A549 (cell line): ENCODE results near the gene RABGAP1L. TPM values are rescaled to one million over a fixed set of nuclear protein-coding genes. Genes with fewer than 3 reads are reported as not detected.

Experiments
- ATAC-seq, 2 experiments: fragments of 200-7000 bp in 1 of 2; fragments of >200 bp in 1 of 2; cut with Nextera tagmentation in 1 of 2; cut with Tn5 transposase in 1 of 2; 3 replicates each; pipeline versions ENCODE4 v1.8.0 to v1.9.1; 2018 to 2020; ENCODE audit warnings: mild to moderate bottlenecking in 1 of 2, moderate library complexity in 1 of 2
- CTCF ChIA-PET: fragments of 300-600 bp; sonication (Branson Sonifier 250); formaldehyde crosslinking; extraction: SDS; loops from one replicate; lab custom pipeline; 2021; ENCODE audit warnings: antibody characterized with exemption, inconsistent platforms; lab: Yijun Ruan, JAX
- POLR2A ChIA-PET: fragments of 350-600 bp; formaldehyde crosslinking; extraction: SDS; loops from one replicate; lab custom pipeline; 2021; ENCODE audit warnings: antibody characterized with exemption, inconsistent platforms; lab: Yijun Ruan, JAX
- DNase-seq, 2 experiments: peaks; one replicate each; pipeline versions ENCODE4 v3.0.0 to v3.0.0-alpha.2; 2011 to 2016; ENCODE audit warnings: low read depth in 1 of 2, low spot score in 1 of 2
- FAIRE-seq: peaks from 2 replicates; lab custom pipeline; 2011; peaks lifted over from hg19 to GRCh38; lab: Jason Lieb, UNC
- H3K27ac ChIP-seq, 2 experiments: fragments of >200 bp; sonication (Bioruptor Twin); formaldehyde crosslinking; 3 replicates each; pipeline ENCODE4 v1.5.1; 2016 to 2017
- H3K4me1 ChIP-seq: fragments of >200 bp; sonication (Bioruptor Twin); formaldehyde crosslinking; 3 replicates; pipeline ENCODE4 v1.6.1; 2016
- H3K4me2 ChIP-seq: fragments of >200 bp; sonication (Bioruptor Twin); formaldehyde crosslinking; 3 replicates; pipeline ENCODE4 v1.6.1; 2016
- H3K4me3 ChIP-seq: fragments of >200 bp; sonication (Bioruptor Twin); formaldehyde crosslinking; 3 replicates; pipeline ENCODE4 v1.5.1; 2016
- H3K9me3 ChIP-seq: fragments of >200 bp; sonication (Bioruptor Twin); formaldehyde crosslinking; 3 replicates; pipeline ENCODE4 v1.6.1; 2016
- ATOH8 ChIP-seq: fragments of 250-450 bp; sonication (Bioruptor Pico); IDR thresholded peaks from 2 replicates; pipeline ENCODE4 v1.5.0; 2020; ENCODE audit warnings: low read depth, mild to moderate bottlenecking, moderate library complexity
- BHLHE40 ChIP-seq: IDR thresholded peaks from 2 replicates; pipeline ENCODE4 v1.6.1; 2012; ENCODE audit warnings: low read depth, low read length, inconsistent platforms
- CBX2 ChIP-seq: fragments of 200-600 bp; sonication (generic); IDR thresholded peaks from 2 replicates; pipeline ENCODE4 v1.6.1; 2016; ENCODE audit warnings: low read depth, mild to moderate bottlenecking, borderline replicate concordance
- CHD4 ChIP-seq: fragments of 200-600 bp; sonication (generic); IDR thresholded peaks from 2 replicates; pipeline ENCODE4 v1.6.1; 2016; ENCODE audit warnings: antibody characterized with exemption, mild to moderate bottlenecking, borderline replicate concordance
- CTCF ChIP-seq: fragments of >200 bp; sonication (Bioruptor Twin); formaldehyde crosslinking; IDR thresholded peaks from 3 replicates; pipeline ENCODE4 v1.5.1; 2016
- EHF ChIP-seq: fragments of 250-450 bp; sonication (Bioruptor Pico); IDR thresholded peaks from 2 replicates; pipeline ENCODE4 v1.5.0; 2020; ENCODE audit warnings: mild to moderate bottlenecking
- ELK1 ChIP-seq: fragments of 150-350 bp; IDR thresholded peaks from 2 replicates; pipeline ENCODE4 v1.6.1; 2014; ENCODE audit warnings: low read depth, mild to moderate bottlenecking, low read length
- EP300 ChIP-seq, 2 experiments: fragments of >200 bp; sonication (Bioruptor Twin); formaldehyde crosslinking; IDR thresholded peaks; 2 replicates in 1 of 2; 3 replicates in 1 of 2; pipeline ENCODE4 v1.6.1; 2016 to 2017
- FOXS1 ChIP-seq: fragments of 250-450 bp; sonication (Bioruptor Pico); IDR thresholded peaks from 2 replicates; pipeline ENCODE4 v1.5.0; 2020; ENCODE audit warnings: mild to moderate bottlenecking, moderate library complexity
- HDAC2 ChIP-seq: fragments of 200-600 bp; sonication (generic); IDR thresholded peaks from 2 replicates; pipeline ENCODE4 v1.6.1; 2016
- HOXA7 ChIP-seq: fragments of 250-450 bp; sonication (Bioruptor Pico); IDR thresholded peaks from 2 replicates; pipeline ENCODE4 v1.5.0; 2020; ENCODE audit warnings: mild to moderate bottlenecking, moderate library complexity
- HOXB13 ChIP-seq: fragments of 250-450 bp; sonication (Bioruptor Pico); IDR thresholded peaks from 2 replicates; pipeline ENCODE4 v1.5.0; 2020; ENCODE audit warnings: low read depth, mild to moderate bottlenecking, moderate library complexity
- JUN ChIP-seq, 2 experiments: fragments of >200 bp; sonication (Bioruptor Twin); formaldehyde crosslinking; IDR thresholded peaks; 2 replicates in 1 of 2; 3 replicates in 1 of 2; pipeline ENCODE4 v1.6.1; 2016 to 2017
- KDM1A ChIP-seq: fragments of 200-600 bp; sonication (generic); IDR thresholded peaks from 2 replicates; pipeline ENCODE4 v1.6.1; 2016; ENCODE audit warnings: low read depth, mild to moderate bottlenecking
- MAFK ChIP-seq: fragments of 450-650 bp; IDR thresholded peaks from 2 replicates; pipeline ENCODE4 v1.6.1; 2014; ENCODE audit not compliant: partially characterized antibody
- MYC ChIP-seq: IDR thresholded peaks from 2 replicates; pipeline ENCODE4 v1.6.1; 2012; ENCODE audit warnings: mild to moderate bottlenecking, inconsistent platforms, low read length, improper control_type of control experiment, borderline replicate concordance
- NPAS2 ChIP-seq: fragments of 250-450 bp; sonication (Bioruptor Pico); IDR thresholded peaks from 2 replicates; pipeline ENCODE4 v1.8.0; 2022; ENCODE audit warnings: mild to moderate bottlenecking, moderate library complexity, borderline replicate concordance
- NR3C1 ChIP-seq: fragments of >200 bp; sonication (Bioruptor Twin); formaldehyde crosslinking; IDR thresholded peaks from 3 replicates; pipeline ENCODE4 v1.6.1; 2017
- POLR2A ChIP-seq: IDR thresholded peaks from 2 replicates; pipeline ENCODE4 v1.6.1; 2012; ENCODE audit warnings: mild to moderate bottlenecking, low read length
- RARB ChIP-seq: fragments of 250-450 bp; sonication (Bioruptor Pico); IDR thresholded peaks from 2 replicates; pipeline ENCODE4 v1.8.0; 2021; ENCODE audit warnings: mild to moderate bottlenecking, moderate library complexity
- RCOR1 ChIP-seq: fragments of 150-350 bp; IDR thresholded peaks from 2 replicates; pipeline ENCODE4 v1.6.1; 2014; ENCODE audit warnings: antibody characterized with exemption, low read length, low read depth
- TFCP2L1 ChIP-seq: fragments of 250-450 bp; sonication (Bioruptor Pico); IDR thresholded peaks from 2 replicates; pipeline ENCODE4 v1.5.0; 2021; ENCODE audit warnings: mild to moderate bottlenecking
- TP53 ChIP-seq: fragments of 250-450 bp; sonication (Bioruptor Pico); IDR thresholded peaks from 2 replicates; pipeline ENCODE4 v1.5.0; 2021; ENCODE audit warnings: mild to moderate bottlenecking, moderate library complexity
- ZC3H11A ChIP-seq: fragments of 450-650 bp; IDR thresholded peaks from 2 replicates; pipeline ENCODE4 v1.6.1; 2014; ENCODE audit warnings: antibody characterized with exemption, mild to moderate bottlenecking
- ZSCAN20 ChIP-seq: fragments of 250-450 bp; sonication (Bioruptor Pico); IDR thresholded peaks from 2 replicates; pipeline ENCODE4 v1.8.0; 2022; ENCODE audit warnings: mild to moderate bottlenecking, moderate library complexity
- WGBS: methylation state at CpG from one replicate; pipeline ENCODE4 v1.1.6; 2017; ENCODE audit errors: missing lambda C conversion rate; 5-methylcytosine and 5-hydroxymethylcytosine counted together
- polyA plus RNA-seq, 4 experiments: library from polyadenylated mRNA; depleted of rRNA in 3 of 4; stranded (reverse); fragments of >200 nt; fragmentation: RNase III in 1 of 4; extraction: RNeasy Plus Mini Kit Qiagen cat#74134 plus additional on column Dnase treatment in 1 of 4; gene quantifications; 2 replicates in 3 of 4; 3 replicates in 1 of 4; pipeline ENCODE4 v1.2.3, GENCODE V29; 2011 to 2017
- TF ChIP-seq, protein P1 (sequence below): fragments of 450-650 bp; IDR thresholded peaks from 2 replicates; pipeline ENCODE4 v1.6.1; 2014; ENCODE audit warnings: antibody characterized with exemption
- TF ChIP-seq, protein P2 (sequence below): fragments of >200 bp; sonication (Bioruptor Twin); formaldehyde crosslinking; IDR thresholded peaks from 2 replicates; pipeline ENCODE4 v1.6.1; 2016

The RABGAP1L gene
- polyA plus RNA-seq, 2 of the 4 experiments (the other 2 are of a cell fraction): 8.2 to 18.6 TPM

GRCh38 chr1:174678657-174679056 is 519.3 kb downstream of the RABGAP1L start:
- no peak for ATAC-seq
- CTCF ChIA-PET: no interaction called here
- H3K4me1 ChIP-seq: no peaks in the 10 kb centered on the region
- no peak overlapping the region for H3K4me2 ChIP-seq
- FAIRE-seq: no peak
- POLR2A ChIA-PET: no interaction called here
- WGBS: 87% methylated on average over 7 of the region's 7 CpGs
- no peak for DNase-seq
- no peak for TF ChIP-seq KDM1A
- TF ChIP-seq NR3C1: no peak
- no peak for TF ChIP-seq RCOR1
- no peak for TF ChIP-seq TP53 (CRISPR knock-in tag)
- TF ChIP-seq MYC: no peak
- no peak for TF ChIP-seq HOXB13
- TF ChIP-seq, protein P1, sequence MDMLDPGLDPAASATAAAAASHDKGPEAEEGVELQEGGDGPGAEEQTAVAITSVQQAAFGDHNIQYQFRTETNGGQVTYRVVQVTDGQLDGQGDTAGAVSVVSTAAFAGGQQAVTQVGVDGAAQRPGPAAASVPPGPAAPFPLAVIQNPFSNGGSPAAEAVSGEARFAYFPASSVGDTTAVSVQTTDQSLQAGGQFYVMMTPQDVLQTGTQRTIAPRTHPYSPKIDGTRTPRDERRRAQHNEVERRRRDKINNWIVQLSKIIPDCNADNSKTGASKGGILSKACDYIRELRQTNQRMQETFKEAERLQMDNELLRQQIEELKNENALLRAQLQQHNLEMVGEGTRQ: no peak
- TF ChIP-seq HOXA7: no peak
- no peak for TF ChIP-seq NPAS2 (CRISPR knock-in tag)
- no peak for TF ChIP-seq CTCF
- TF ChIP-seq RARB (CRISPR knock-in tag): no peak
- no peak for TF ChIP-seq EHF (CRISPR knock-in tag)
- H3K4me3 ChIP-seq: no peak overlapping the region
- H3K9me3 ChIP-seq: no peaks in the 10 kb centered on the region
- H3K27ac ChIP-seq: no peak overlapping the region

GRCh38 chr1:174680101-174680500 is 520.8 kb downstream of the RABGAP1L start:
- WGBS: 63% methylated on average over 3 of the region's 3 CpGs
- Histone ChIP-seq H3K9me3 (no peaks in the 10 kb centered on the region), H3K4me1 (no peaks in the 10 kb centered on the region), H3K4me2 (no peak overlapping the region), H3K27ac (no peak overlapping the region), H3K4me3 (no peak overlapping the region)
- ChIA-PET CTCF (no interaction called here), POLR2A (no interaction called here)
- DNase-seq (no peak), FAIRE-seq (no peak), ATAC-seq (no peak)
- no peak for TF ChIP-seq ZC3H11A

DNA sequence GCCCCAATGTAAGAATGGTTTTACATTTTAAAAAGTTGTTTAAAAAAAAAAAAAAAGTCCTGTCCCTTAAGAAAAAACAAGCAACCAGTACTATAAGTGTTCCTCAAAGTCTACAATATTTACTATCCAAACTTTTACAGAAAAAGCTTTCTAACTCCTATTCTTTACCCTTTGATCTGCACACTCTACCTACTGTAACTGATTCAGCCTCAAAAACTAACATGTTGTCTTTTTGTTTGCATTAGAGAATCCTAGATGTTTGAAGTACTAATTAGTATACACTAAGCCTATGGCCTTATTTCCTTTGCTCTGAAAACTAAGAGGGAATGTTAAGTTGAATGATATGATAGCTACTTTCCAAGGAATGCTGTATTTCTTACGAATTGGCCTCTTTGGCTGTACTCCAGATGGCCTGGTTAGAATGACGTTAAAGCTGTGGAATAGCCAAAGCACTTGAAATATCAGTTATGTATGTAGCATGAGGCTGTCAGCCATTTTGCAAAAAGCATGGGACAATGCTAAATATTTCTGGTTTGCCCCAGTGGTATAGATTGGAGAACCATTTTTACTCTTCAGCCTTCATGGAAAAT is 523.2 kb downstream of the RABGAP1L start:
- H3K9me3 ChIP-seq: no peaks in the 10 kb centered on the region
- ChIA-PET POLR2A (no interaction called here), CTCF (no interaction called here)
- no peak overlapping the region for H3K4me3 ChIP-seq
- TF ChIP-seq HDAC2 (no peak), BHLHE40 (no peak), MAFK (no peak), POLR2A (no peak), ZSCAN20 (CRISPR knock-in tag) (no peak), CHD4 (no peak), ELK1 (no peak), HOXA7 (no peak), CBX2 (no peak), TFCP2L1 (no peak), EP300 (IDR thresholded peaks at IDR 0.05) (no peak), FOXS1 (CRISPR knock-in tag) (no peak), ATOH8 (no peak), HOXB13 (no peak), JUN (IDR thresholded peaks at IDR 0.05) (no peak)
- TF ChIP-seq, protein P2, sequence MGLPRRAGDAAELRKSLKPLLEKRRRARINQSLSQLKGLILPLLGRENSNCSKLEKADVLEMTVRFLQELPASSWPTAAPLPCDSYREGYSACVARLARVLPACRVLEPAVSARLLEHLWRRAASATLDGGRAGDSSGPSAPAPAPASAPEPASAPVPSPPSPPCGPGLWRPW: no peak
- 67% methylated on average over 2 of the region's 2 CpGs for WGBS
- H3K4me1 ChIP-seq: no peaks in the 10 kb centered on the region
- FAIRE-seq (no peak), DNase-seq (no peak), ATAC-seq (no peak)
- no peak overlapping the region for H3K4me2 ChIP-seq
- H3K27ac ChIP-seq: no peak overlapping the region
